HG03378 (cell line): Measurements from ENCODE around the gene ZFP1.
"Not testable (repeated sequence)": the region's sequence is repeated elsewhere in the genome, so short reads cannot be mapped to it uniquely, and the experiment has no call there.

ENCODE experiments used
- ATAC-seq: cut with Tn5 transposase; IDR thresholded peaks from one replicate; pipeline ENCODE4 v1.9.1; 2021; ENCODE audit warnings: mild to moderate bottlenecking, moderate library complexity; ENCODE audit not compliant: unreplicated experiment

The ZFP1 gene

GRCh38 chr16:75112734-75113491 lies 35.4 kb upstream of the ZFP1 start:
- ATAC-seq, result no peak

- no peak for ATAC-seq
Observed at GRCh38 chr16:75113541-75114121, 34.7 kb upstream of the ZFP1 start.

- ATAC-seq, result no peak
Observed at GRCh38 chr16:75114179-75114945, 34.0 kb upstream of the ZFP1 start.

- no peak for ATAC-seq
Observed at GRCh38 chr16:75114946-75115825, 33.1 kb upstream of the ZFP1 start.

- no peak for ATAC-seq
Observed at GRCh38 chr16:75116081-75116910, 32.0 kb upstream of the ZFP1 start, which contains the start of gene LDHD. Gene LDHD (minus strand): TSS chr16:75116780. CDS start chr16:75116720, 60 bp downstream.

GRCh38 chr16:75116911-75117245 lies 31.4 kb upstream of the ZFP1 start:
- no peak for ATAC-seq

GRCh38 chr16:75118943-75119539 lies 29.3 kb upstream of the ZFP1 start:
- no peak for ATAC-seq

GRCh38 chr16:75120253-75120652 lies 28.1 kb upstream of the ZFP1 start:
- ATAC-seq, result no peak

- no peak for ATAC-seq
Observed at GRCh38 chr16:75121949-75122568, 26.3 kb upstream of the ZFP1 start.

- ATAC-seq, result no peak
Observed at GRCh38 chr16:75122609-75123008, 25.7 kb upstream of the ZFP1 start.

- ATAC-seq, result no peak
Observed at GRCh38 chr16:75127713-75128415, 20.5 kb upstream of the ZFP1 start.

GRCh38 chr16:75129421-75130149 lies 18.7 kb upstream of the ZFP1 start:
- not testable (repeated sequence) for ATAC-seq

- ATAC-seq, result no peak
Observed at GRCh38 chr16:75130150-75130771, 18.1 kb upstream of the ZFP1 start.

GRCh38 chr16:75131081-75131480 lies 17.2 kb upstream of the ZFP1 start:
- ATAC-seq, result no peak

GRCh38 chr16:75138233-75138632 lies 10.1 kb upstream of the ZFP1 start:
- ATAC-seq, result no peak

- no peak for ATAC-seq
Observed at GRCh38 chr16:75138636-75139035, 9.7 kb upstream of the ZFP1 start.

GRCh38 chr16:75139498-75139897 lies 8.8 kb upstream of the ZFP1 start:
- no peak for ATAC-seq

GRCh38 chr16:75143941-75144340 lies 4.4 kb upstream of the ZFP1 start:
- no peak for ATAC-seq
